HT1080 (cell line): ENCODE data around the gene EVA1A. TPM values are rescaled to one million over a fixed set of nuclear protein-coding genes. Genes with fewer than 3 reads are reported as not detected.

ENCODE experiments used
- DNase-seq: peaks from one replicate; pipeline ENCODE4 v3.0.0-alpha.2; 2015; ENCODE audit warnings: low read depth
- total RNA-seq: library from RNA; depleted of rRNA; stranded (reverse); fragments of >200 nt; shearing (Covaris generic); gene quantifications from 2 replicates; pipeline ENCODE4 v1.2.3, GENCODE V29; 2014

EVA1A gene
- total RNA-seq, 1 experiment from 2014 or later, result 142 TPM

DNA sequence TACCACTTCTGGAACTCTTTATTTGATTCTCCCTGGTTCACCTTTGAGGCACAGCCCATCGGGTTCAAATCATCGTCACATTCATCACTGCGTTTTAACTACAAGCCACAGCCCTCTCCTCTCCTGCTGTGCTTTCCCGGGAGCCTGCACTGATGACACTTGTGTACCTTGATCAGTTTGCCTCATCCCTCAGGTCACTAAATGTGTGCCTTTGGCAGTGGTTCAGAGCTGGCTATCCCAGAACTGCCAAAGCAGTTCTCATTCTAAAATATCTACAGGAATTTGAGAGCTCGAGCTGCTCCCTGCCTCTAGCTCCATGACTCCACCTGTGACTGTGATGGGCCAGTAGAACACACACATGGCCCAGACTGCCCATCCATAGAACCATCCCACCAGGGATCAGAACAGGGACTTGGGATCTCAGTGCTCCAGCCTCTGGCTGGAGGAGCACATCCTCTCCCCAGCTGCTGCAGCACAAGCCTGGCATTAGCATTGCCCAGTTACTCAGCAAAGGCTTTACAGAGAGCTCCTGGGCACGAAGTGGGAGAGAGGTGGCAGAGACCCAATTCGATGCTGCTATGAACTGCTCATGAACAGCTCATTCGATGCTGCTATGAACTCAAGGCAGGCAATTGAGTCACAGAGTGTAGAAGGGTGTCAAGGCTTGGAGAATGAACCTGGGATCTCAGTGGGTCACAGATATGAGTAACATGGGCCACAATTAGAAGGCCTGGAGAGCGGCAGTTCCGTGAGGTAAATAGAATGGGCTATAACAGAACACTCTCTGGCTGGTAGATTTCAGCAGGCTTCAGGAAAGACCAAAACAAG lies 41.9 kb downstream of the EVA1A start:
- no peak for DNase-seq

DNA sequence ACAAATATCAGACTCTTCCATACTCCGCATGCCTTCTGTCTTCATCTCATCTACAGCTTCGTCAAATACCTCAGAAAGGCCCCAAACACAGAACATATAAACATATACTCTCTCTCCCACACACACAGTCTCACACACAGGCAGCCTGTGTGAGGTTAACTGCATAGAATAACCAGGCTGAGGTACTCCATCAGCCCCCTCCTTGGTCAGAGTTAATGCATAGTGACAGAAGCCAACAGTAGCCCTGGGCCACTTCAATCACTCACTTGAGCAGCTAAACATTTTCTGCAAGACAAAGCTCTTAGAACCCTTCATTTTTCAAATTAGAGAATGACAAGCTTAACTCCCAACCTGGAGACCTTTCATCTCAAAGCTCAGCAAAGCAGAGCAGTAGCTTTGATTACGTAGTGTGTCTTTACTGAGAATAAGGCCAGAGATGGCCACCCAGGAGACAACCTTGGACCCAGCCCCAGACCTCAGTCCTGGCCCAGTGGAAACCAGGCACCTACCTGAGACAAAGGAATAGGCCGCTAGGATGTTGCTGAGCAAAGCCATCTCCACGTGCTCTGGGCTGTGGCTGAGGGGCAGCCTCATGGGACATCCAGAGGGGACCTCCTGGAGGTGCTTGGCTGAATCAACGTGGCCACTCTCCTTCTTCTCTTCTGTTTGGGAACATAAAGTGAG lies 43.0 kb downstream of the EVA1A start:
- DNase-seq, result no peak

DNA sequence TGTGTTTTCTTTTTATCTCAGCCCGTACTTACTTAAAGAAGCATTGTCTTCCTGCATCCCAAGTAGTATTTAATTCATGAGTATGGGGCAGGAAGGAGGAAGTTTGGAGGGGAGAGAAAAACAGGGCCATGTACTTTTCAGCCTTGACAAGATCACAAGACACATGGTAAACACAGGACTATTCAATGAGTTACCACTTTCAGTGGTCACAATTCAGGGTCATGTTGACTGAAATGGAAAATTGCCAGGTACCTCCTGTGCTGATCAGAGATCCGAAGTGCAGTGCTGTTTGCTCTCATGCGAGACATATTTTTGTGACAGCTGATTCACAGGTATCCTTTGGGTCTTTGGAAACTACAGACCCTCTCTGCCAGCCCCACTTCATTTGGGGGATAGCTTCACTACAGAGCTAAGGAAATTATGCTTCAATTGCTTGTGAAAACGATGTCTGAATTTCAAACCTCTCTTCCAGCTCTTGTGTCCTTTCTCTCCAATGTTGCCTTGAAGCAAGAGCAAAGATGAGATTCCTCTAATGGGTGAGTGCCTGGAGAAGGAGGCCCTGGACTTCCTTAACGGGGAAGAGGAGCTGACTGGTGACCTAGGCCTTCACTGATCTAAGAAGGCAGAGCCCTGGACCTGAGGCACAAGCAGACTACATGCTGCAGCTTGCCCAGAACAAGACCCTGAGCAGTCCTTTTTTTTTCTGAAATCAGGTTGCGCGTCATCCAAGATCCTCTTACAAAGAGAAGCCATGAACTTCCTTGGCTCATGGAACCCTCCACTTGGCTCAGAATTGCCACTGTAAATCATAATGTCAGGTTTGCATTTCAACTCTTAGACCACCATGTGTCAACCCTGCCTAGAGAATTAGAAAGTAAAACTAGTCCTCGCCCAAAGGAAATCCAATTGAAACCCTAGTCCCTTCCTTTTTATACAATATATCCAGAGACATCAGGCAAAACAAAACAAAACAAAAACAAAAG lies 44.1 kb downstream of the EVA1A start:
- no peak for DNase-seq

DNA sequence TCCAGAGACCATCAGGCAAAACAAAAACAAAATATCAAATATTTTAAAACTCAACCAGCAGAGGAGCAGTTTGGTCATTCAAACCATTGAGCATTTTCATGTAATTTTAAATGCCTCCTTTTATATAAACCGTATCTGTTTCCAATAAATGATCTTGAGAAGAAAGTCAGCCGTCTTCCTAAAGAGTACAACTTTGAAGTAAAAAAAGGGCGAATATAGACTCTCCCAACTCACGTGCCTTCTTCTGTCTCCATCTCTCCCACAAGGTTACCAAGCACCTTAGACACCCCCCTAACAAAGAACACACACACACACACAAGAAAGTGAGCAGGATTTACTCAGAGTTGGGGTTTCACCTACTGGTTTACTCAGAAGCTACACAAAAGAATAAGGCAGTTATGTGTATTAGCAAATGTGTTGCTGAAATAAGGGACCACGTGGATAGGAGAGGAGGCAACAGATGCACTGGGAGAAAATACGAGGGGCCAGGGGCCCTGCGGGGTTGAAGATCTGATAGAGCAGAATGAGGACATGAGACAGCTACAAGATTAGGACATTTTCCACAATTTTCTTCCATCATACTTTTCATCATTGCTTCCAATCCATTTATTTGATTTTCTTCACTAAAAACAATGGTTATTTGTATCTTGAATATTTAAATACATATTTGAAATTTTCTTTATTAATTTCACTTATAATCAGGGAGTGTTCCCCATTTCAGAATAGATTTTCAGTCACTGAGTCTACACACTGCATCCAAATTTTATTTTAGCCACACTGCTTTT lies 45.0 kb downstream of the EVA1A start:
- DNase-seq, result no peak

DNA sequence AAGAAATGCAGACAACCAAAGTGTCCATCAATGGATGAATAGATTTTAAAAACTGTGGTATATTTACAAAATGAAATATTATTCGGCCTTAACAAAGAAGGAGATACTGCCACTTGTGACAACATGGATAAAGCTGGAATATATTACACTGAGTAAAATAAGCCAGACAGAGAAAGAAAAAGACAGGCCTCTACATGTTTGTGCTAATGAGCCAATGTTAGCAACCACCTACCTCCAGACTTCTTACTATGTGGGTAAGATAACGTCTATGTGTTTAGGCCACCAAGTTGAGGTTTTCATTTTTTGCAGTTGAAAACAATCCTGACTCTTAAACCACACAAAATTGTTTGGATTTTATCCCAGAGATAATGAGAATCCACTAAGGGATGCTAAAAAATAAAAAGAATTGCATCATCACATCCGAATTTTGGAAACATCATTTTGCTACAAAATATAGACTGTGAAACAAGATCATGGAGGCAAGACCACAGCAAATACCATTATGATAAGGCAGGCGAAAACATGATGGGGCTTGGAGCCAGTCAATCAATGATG lies 47.0 kb downstream of the EVA1A start:
- no peak for DNase-seq

DNA sequence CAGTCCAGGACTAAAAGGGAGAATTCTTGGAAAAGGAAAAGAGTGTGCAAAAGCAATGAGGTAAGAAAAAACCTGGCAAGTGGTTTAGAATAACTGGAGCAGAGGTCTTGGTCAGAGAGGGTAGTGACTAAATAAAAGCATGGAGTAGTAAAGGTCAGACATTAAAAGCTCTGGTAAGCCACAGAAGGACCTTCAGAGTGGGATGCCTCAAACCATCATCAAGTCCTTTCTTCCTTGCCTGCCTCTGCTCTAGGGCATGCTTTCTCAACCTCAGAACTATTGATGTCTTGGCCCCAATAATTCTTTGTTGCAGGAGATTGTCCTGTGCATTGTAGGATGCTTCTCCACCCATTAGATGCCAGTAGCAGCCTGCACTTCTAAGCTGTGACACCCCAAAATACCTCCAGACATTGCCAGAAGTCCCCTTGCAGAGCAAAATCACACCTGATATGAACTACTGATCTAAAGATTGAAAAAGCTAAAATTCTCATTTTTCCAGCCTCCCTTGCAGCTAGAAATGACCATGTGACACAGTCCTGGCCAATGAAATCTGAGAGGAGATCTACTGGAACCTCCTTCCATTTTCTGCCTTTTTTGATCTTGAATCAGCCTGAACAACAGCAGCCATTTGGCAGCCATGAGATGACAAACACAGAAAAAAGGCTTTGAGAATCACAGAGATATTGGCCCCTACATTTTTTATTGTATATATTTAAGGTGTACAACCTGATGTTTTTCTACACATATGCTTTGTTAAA lies 48.1 kb downstream of the EVA1A start:
- no peak for DNase-seq

DNA sequence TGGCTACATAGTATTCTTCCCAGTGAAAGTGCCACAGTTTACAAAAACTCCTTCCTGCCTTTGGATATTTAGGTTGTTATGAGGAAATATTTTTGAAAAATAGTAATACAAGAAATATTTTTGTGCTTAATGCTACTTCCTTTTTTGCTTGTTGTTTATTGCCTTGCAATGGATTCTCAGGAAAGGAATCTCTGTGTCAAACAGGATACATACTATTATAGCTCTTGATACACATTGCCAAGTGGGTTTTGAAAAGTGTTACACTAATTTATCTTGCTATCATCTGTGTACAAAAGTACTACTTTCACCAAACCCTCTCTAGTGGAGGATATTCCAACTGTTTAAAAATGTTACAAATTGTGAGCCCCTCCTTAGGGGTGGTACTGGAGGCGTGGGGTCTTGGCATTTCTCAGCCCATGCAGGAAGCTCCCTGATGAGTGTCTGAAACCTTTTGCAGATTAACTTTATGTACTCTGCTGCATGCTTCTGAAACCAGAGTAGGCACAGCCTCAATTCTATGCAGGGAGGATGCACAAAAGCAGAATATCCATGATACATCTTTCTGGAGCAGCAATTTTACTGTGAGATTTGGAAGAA lies 54.5 kb downstream of the EVA1A start:
- no peak for DNase-seq

DNA sequence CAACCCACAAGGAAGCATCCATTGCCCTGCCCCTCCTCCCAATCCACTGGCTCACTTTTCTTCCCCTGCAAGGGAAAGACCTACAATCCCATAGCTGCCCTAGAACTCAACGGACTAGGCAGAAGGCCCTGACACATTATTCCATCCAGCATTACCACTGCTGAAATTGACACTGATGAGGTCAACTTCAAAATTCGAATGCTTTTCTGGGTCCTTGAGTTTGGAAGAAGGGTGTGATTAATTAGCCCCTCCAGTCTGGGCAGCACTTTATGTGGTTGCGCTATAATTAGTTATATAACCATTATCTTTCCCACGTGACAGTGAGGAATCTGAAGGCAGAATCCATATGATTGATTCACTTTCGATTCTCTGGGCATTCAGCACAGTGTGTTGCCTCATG lies 55.7 kb downstream of the EVA1A start:
- DNase-seq, result no peak

DNA sequence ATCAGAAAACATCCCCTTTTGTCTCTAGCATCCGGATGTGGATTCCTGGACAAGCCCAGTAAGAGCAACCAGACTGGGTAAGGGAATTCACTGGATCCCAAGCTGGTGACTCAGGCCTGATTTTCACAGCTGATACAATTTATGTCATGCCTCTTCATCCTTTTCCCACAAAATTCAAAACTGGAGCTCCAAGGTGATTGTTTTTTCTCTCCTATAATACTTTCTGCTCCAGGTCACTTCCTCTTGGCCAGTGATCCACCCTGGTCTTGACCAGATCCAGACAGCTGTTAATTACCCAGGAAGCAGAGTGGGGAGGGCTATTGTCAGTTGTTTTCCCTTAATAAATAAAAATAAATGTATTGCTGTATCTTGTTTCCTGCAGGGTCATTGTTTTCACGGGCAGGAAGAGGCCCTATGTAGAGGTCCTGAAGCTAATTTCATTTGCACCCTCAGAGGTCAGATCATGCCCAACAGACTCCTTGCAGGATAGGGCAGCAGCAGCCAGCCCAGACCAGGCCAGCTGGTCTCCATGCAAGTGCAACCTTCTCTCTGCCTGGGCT lies 57.6 kb downstream of the EVA1A start:
- DNase-seq, result peak; percentile 93

DNA sequence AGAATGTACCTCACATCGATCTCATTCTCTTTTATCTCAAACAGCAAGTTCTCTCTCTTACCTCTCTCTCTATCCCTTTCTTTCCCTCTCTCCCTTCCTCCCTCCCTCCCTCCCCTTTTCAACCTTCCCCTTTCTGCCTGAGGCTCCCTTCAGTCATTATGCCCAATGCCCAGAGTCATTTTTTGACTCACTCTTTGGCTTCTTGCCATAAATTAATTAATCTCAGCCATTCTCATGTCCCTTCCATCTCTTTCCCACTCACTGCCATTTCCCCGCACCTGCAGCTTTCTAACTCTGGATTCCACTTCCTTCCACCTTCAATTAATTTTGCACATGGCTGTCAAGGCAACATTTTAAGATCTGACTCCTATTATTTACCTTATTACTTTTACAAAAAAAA lies 60.1 kb downstream of the EVA1A start:
- peak; percentile 52 for DNase-seq

DNA sequence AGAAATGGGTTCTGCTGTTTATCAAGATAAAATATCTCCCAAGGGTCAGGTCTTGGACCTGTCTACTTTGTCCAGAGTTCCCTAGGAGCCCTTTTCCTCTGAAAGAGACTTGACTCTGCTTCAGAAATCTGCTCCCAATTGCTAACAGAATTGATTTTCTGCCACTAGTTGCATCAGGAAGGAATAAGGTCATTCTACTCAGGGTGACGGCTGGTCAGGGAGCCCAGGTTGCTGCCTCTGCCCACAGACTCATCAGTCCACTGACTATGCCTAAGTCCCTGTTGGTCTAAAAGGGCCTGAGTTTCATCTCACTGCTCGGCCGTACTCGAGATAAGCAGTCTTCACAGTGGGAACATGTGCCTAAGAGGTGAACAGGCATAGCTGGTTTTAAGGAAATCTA lies 61.2 kb downstream of the EVA1A start:
- no peak for DNase-seq

DNA sequence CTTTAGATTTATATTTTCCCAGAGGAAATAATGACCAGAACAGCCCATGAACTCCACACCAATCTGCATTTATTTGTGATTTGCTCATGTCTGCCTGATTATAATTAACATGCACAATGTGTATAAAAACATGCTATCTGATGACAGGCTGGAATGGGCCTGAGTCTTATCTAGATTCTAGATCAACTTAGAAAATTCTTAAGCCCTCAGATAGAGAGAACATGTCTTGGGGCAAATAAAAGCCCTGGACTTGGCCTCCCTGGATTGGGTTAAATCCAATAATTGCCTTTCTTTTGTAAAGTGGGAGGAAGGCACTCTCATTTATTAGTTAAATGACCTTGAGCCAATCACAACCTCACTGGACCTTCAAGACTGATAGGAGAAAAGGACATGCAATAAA lies 61.8 kb downstream of the EVA1A start:
- DNase-seq, result no peak

DNA sequence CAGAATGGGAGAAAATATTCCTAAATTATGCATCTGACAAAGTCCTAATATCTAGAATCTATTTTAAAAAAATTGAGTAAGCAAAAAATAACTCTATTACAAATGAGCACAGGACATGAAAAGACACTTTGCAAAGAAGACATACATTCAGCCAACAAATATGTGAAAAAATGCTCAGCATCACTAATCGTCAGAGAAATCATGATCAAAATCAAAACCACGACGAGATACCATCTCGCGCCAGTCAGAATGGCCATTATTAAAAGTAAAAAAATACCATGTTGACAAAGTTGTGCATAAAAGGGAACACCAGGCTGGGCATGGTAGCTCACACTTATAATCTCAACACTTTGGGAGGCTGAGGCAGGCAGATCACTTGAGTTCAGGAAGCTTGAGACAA lies 63.5 kb downstream of the EVA1A start:
- no peak for DNase-seq

DNA sequence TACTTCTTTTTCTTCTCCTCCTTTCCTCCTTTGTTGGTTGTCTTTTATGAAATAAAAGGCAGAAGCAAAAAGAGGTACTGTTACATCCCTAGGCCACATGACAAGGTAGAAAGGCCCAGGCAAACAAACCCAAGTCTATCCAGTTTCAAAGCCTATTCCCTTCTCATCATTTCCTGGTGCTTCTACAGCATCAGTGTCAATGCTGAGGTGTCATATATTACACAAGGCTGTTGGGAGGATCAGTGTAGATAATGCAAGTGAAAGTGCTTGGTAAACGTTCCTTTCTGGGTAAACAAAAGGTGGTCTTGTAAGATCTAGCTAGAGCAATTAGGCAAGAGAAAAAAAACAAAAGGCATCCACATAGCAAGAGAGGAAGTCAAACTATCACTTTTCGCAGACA lies 64.9 kb downstream of the EVA1A start:
- DNase-seq, result no peak

DNA sequence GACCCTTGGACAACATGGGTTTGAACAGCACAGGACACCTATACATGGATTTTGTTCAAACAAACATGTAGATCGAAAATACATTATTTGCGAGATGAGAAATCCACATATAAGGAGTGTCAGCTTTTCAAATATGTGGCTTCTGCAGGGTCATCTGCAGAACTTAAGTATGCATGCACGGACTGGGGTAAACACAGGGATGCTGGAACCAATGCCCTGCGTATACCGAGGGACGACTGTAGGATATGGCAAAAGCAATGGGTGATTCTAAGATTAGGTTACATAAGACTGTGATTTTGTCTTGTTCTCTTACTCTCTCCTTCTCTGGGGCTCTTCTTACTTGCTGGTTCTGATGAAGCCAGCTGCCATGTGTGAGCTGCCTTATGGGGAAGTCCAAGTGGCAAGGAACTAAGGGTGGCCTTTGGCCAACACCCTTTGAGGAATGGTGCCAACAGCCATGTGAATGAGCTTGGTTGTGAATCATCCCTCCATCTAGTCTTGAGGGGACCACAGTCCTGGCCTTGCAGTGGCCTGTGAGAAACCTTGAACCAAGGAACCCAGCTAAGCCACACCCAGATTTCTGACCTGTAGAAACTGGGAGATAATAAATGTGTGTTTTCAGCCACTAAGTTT lies 66.5 kb downstream of the EVA1A start:
- DNase-seq, result peak; percentile 36

DNA sequence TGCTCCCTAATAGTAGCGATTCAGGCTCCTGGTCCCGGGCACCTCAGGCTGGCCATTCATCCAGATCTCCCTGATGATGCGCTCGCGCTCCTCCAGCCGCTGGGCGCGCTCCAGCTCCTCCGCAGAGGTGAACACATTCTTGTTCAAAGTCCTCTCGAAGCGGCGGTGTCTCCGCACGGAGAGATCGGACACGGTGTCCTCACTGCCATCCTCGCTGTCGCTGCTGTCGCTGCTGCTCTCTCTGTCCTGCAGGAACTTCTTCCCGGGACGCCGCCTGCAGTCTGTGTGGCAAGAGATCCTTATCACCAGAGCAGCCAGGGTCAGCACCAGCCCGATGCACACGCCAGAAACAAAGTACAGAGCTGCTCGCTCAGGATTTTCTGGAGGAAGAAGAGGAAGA lies 67.5 kb downstream of the EVA1A start:
- DNase-seq, result no peak

DNA sequence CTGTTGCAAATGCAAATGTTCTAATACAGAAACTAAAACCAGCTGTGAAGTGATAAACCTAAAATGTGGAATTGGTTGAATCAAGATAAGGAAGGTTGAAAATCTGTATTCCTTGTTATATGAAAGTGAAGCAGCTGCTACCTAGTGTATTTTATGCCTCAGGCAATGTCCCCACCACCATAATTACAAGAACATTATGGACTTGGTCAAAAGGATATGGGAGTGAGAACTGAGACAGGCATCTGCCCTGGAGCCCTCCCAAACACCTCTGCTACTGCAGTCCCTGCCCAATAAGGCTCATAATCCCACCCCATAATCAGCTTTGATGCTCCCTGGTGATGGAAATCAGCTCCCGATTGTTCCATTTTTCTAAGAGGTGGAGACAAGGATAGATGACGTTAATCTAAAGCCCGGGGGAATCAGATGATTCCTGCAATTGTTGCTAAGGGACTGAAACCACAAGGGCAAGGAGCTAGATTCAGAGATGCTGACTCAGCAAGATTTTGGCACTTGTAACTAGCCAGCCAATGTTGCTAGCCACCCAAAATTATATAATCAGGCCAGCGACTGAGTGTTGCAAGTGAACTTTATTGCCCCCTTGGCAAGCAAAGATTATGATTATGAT lies 69.5 kb downstream of the EVA1A start:
- DNase-seq, result no peak

DNA sequence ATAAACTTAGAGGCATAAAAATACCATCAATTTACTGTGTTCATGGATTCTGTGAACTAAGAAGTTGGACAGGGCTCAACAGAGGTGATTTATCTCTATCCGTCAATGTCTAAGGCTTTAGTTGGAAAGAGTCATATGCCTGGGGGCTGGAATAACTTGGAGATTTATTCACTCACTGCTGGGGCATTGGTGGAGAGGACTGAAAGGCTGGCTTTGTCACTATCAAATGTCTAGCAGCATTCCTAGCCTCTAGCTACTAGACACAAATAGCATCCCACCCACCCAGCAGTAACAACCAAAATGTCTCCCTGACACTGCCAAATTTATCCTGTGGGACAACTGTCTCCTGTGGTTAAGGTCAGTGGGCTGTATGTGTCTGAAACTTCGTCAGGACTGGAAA lies 71.0 kb downstream of the EVA1A start:
- no peak for DNase-seq
